ENCODE results near the gene ZNF667. TPM values are rescaled to one million over a fixed set of nuclear protein-coding genes. Genes with fewer than 3 reads are reported as not detected.

ZNF667 gene
- total RNA-seq, 1 experiment from 2014 or later: 3.2 TPM

DNA sequence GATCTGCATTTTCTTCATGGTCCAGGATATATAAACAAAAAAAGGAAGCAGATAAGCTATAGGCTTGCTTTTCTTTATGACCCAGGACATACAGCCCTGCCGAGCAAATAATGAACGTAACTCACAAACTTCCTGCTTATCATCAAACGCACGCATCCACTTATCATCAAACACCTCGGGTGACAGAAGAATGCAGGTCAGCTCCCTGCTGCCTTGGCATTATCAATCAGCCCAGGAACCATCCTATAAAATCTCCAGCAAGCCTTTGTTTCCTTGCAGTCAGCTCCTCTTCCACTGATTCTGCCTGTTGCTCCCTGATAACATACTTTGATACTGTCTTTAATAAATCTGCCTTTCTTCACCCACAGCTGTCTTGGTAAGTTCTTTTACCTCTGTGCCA, 78.3 kb downstream of the ZNF667 start:
- BruUV-seq (replicated peaks): no TSS peak
- Histone ChIP-seq H3K9ac (ENCODE audit: low read length) (no peak overlapping the region), H2AFZ (ENCODE audit: low read length) (no peak overlapping the region), H4K20me1 (ENCODE audit: low read length) (no peaks in the 10 kb centered on the region), H3K27me3 (ENCODE audit: low read length) (no peaks in the 10 kb centered on the region), H3K4me3 (ENCODE audit: low read length) (no peak overlapping the region), H3K27ac (ENCODE audit: low read length) (no peak overlapping the region), H3K4me2 (ENCODE audit: low read length) (no peak overlapping the region), H3K36me3 (ENCODE audit: low read depth, low read length) (no peaks in the 10 kb centered on the region), H3K9me3 (ENCODE audit: low read length) (peaks cover 47% of the 10 kb centered on the region), H3K9me2 (replicated peaks; ENCODE audit: low read length) (no peaks in the 10 kb centered on the region), H3F3A (ENCODE audit: low read length, unreplicated experiment) (no peaks in the 10 kb centered on the region), H3K4me1 (ENCODE audit: insufficient read depth, low read length) (no peaks in the 10 kb centered on the region), H3K79me2 (ENCODE audit: low read length) (no peaks in the 10 kb centered on the region)
- POLR2A ChIA-PET (ENCODE audit: unreplicated experiment): no interaction called here
- intact Hi-C loops (cut with micrococcal nuclease): no loop called here
- DNase-seq: no peak
- ATAC-seq: no peak
- CTCF ChIA-PET: no interaction called here
- TF ChIP-seq EZH2 (IDR thresholded peaks at IDR 0.05; ENCODE audit: low read length, unreplicated experiment) (no peak), EZH2phosphoT487 (IDR thresholded peaks at IDR 0.05; ENCODE audit: borderline replicate concordance, low read length) (no peak)
- TF ChIP-seq, protein P1, sequence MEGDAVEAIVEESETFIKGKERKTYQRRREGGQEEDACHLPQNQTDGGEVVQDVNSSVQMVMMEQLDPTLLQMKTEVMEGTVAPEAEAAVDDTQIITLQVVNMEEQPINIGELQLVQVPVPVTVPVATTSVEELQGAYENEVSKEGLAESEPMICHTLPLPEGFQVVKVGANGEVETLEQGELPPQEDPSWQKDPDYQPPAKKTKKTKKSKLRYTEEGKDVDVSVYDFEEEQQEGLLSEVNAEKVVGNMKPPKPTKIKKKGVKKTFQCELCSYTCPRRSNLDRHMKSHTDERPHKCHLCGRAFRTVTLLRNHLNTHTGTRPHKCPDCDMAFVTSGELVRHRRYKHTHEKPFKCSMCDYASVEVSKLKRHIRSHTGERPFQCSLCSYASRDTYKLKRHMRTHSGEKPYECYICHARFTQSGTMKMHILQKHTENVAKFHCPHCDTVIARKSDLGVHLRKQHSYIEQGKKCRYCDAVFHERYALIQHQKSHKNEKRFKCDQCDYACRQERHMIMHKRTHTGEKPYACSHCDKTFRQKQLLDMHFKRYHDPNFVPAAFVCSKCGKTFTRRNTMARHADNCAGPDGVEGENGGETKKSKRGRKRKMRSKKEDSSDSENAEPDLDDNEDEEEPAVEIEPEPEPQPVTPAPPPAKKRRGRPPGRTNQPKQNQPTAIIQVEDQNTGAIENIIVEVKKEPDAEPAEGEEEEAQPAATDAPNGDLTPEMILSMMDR (conservative IDR thresholded peaks at IDR 0.05; ENCODE audit: low read depth, low read length): no peak

DNA sequence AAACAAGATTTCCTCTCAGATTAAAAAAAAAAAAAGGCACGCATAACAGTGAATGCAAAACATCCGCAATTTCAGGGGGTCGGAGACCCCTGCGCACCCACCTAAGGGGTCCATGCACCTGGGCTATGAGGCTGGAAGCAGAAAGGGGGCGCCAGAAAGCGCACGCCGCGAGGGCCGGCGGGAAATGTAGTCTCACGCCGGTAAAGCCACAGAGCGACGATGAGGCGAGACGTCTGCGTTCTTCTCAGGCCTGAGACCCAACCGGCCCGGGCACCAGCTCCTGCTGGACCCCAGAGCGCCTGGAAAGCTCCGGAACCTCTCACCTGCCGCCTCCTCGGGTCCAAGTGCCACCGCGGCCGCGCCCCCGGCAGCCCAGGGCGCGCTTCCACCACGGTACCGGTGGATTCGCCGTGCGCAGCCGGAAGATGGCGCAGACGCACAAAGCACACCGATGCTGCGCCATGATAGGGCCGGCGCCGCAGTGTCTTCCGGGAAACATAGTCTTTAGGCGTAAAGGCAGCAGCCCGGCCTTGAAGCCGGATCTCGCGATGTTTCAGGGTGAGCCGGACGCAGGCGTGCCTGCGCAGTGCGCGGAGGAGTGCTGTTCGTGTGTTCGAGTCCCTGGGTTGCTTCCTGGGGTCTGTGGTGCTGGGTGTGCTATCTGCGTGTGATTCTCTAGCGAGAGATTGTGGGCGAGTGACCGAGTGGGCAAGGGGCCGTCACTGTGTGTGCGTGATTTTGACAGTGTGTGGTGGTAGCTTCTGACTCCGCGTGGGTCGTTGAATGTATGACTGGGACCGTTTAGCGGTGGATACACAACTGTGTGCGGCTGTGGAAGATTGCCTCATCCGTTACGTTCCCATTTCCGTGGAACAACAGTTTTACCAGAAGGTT, 83.8 kb downstream of the ZNF667 start, which contains the start of gene ZNF582:
Gene ZNF582, minus strand, starts transcription at position 416 of the 894 bp plus-strand sequence. CDS start 1,782 bp downstream, outside the sequence.
- POLR2A ChIA-PET (ENCODE audit: unreplicated experiment): no interaction called here
- H3K27me3 ChIP-seq (ENCODE audit: low read length): no peaks in the 10 kb centered on the region
- no peak within 1 kb of the TSS for H3K9ac ChIP-seq (ENCODE audit: low read length)
- no peaks in the 10 kb centered on the region for H4K20me1 ChIP-seq (ENCODE audit: low read length)
- ATAC-seq (no peak), DNase-seq (no peak)
- CTCF ChIA-PET: no interaction called here
- no peaks in the 10 kb centered on the region for H3K4me1 ChIP-seq (ENCODE audit: insufficient read depth, low read length)
- no peak within 1 kb of the TSS for H3K27ac ChIP-seq (ENCODE audit: low read length)
- H3K36me3 ChIP-seq (ENCODE audit: low read depth, low read length): no peaks in the 10 kb centered on the region
- TF ChIP-seq EZH2 (IDR thresholded peaks at IDR 0.05; ENCODE audit: low read length, unreplicated experiment): no peak
- no peak for TF ChIP-seq EZH2phosphoT487 (IDR thresholded peaks at IDR 0.05; ENCODE audit: borderline replicate concordance, low read length)
- TF ChIP-seq, protein P1 (conservative IDR thresholded peaks at IDR 0.05; ENCODE audit: low read depth, low read length): no peak
- no peak within 1 kb of the TSS for H2AFZ ChIP-seq (ENCODE audit: low read length)
- no peaks in the 10 kb centered on the region for H3K9me2 ChIP-seq (replicated peaks; ENCODE audit: low read length)
- peaks cover 40% of the 10 kb centered on the region for H3K9me3 ChIP-seq (ENCODE audit: low read length)
- no TSS peak for BruUV-seq (replicated peaks)
- H3K4me3 ChIP-seq (ENCODE audit: low read length): no peak within 1 kb of the TSS
- H3K4me2 ChIP-seq (ENCODE audit: low read length): no peak within 1 kb of the TSS
- no peaks in the 10 kb centered on the region for H3F3A ChIP-seq (ENCODE audit: low read length, unreplicated experiment)
- intact Hi-C loops (cut with micrococcal nuclease): no loop called here
- H3K79me2 ChIP-seq (ENCODE audit: low read length): no peaks in the 10 kb centered on the region

Other genes starting within 250 kb of the ZNF667 start
- not detected in 2 replicates for gene EDDM13, start 204.6 kb downstream of the ZNF667 start, total RNA-seq (2014; rRNA removed)
- gene ZSCAN5A, start 162.5 kb downstream of the ZNF667 start, total RNA-seq (2014; rRNA removed): 17.2 and 23.7 TPM in 2 replicates
- gene ZNF582, start 83.8 kb downstream of the ZNF667 start, total RNA-seq (2014; rRNA removed): not detected in 2 replicates
- gene ZNF583, start 73.0 kb downstream of the ZNF667 start, total RNA-seq (2014; rRNA removed): 0.11 TPM in 1 of 2 replicates, not detected in the other
- 0.07 and 0.23 TPM in 2 replicates for gene ZNF471, start 30.5 kb upstream of the ZNF667 start, total RNA-seq (2014; rRNA removed)
- gene ZFP28, start 61.6 kb upstream of the ZNF667 start, total RNA-seq (2014; rRNA removed): 0.58 and 2.2 TPM in 2 replicates
- gene ZNF470, start 90.1 kb upstream of the ZNF667 start, total RNA-seq (2014; rRNA removed): 0.26 and 0.75 TPM in 2 replicates
- 8.8 and 14.2 TPM in 2 replicates for gene ZNF71, start 118.0 kb upstream of the ZNF667 start, total RNA-seq (2014; rRNA removed)
- 0.29 TPM in 1 of 2 replicates, not detected in the other for gene SMIM17, start 165.8 kb upstream of the ZNF667 start, total RNA-seq (2014; rRNA removed)
- gene ZNF835, start 194.4 kb upstream of the ZNF667 start, total RNA-seq (2014; rRNA removed): not detected in 2 replicates